Inflammatory macrophage treated with lipopolysaccharide for 1 hour (primary cell): ENCODE data around the gene HLA-DRA.
A peak's percentile ranks its signal among the peaks of the same experiment; 100 is the strongest.
"Not testable (repeated sequence)": the region's sequence is repeated elsewhere in the genome, so short reads cannot be mapped to it uniquely, and the experiment has no call there.

Experiments used
- DNase-seq, 2 donors: peaks; one replicate each; pipeline ENCODE4 v3.0.0-alpha.2; 2020 to 2022

The HLA-DRA gene

DNA sequence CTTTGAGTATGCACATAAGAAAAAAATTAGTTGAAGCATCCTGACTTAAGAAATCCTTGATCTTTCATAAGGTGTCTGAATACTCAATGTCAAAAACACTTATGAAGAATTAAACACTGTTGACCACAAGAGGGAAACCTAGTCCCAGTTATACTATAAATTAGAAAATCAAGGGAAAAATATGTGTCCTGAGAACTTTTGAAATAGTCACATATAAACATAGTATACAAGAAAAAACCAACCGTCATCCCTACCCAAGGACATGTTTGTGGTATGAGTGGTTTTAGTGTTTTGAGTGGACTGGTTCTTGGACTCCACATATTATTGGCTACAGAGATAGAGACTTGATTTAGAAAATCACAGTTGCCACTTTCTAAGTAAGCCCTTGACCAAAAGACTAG is 7.6 kb upstream of the HLA-DRA start:
- peak; percentile 73 to 80 for DNase-seq

DNA sequence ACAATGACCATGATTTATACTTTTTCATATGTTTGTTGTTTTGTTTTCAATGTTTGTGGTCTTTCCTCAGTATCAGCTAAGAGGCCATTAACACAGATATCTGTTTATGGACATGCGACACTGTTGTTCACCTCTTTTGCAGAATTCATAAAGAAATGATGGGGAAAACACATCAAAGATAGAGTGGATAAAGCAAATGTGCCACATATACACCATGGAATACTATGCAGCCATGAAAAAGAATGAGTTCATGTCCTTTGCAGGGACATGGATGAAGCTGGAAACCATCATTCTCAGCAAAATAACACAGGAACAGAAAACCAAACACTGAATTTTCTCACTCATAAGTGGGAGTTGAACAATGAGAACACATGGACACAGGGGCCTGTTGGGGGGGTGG is 5.7 kb upstream of the HLA-DRA start:
- not testable (repeated sequence) for DNase-seq

DNA sequence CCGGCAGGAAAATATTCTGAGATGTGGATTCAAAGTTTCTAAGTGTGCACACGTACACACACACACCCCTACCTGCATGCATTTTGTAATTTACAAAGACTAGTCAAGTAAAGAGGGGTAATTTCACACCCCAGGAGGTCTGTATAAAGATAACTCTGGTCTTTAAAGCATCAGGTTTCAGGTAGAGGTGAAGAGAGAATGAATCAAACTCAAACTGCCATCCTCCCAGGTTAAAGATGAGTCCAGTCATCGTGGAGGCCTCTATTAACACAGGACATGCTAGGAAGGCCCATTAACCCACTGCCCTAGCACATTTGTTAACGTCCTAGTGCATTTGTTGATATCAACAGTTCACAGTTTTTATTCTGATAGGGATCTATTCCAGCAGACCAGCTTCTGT is 3.5 kb upstream of the HLA-DRA start:
- no peak for DNase-seq

DNA sequence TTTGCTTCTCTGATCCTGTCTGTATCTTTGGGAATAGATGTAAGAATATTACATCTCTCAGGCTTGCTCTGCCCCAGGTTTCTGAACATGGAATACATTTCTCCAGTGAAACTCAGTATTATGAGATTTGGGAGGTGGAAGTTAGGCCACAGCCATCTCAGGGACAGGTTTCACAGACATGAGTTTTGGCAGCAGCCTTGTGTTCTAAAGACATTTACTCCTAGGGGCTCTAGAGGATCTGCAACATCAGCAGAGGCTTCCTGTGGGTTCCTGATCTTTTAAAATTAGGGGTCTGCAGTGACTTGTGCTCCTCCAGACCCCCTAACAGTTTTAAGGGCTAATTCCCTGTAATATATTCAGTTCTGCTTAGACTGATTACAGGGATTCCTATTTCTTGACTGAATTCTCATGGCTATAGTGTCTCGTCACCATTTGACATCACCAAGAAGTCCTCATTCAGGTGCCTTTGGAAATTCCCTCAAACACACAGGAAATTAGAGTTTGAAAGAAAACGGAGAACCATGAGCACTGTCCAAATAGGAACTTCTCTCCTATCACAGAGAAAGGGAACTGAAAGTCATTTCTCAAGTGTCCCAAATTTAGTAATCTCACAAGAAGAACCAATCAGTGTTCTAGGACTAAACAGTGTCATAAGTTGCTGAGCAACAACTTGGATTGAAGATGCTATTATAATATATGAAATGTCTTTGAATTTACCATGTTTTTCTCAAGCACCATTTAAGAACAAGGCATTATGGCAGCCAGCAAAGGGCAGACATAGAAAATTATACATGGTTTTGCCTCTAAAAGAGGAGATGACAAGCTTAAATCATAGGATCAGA is 2.5 kb upstream of the HLA-DRA start:
- peak; percentile 97 to 99 for DNase-seq

DNA sequence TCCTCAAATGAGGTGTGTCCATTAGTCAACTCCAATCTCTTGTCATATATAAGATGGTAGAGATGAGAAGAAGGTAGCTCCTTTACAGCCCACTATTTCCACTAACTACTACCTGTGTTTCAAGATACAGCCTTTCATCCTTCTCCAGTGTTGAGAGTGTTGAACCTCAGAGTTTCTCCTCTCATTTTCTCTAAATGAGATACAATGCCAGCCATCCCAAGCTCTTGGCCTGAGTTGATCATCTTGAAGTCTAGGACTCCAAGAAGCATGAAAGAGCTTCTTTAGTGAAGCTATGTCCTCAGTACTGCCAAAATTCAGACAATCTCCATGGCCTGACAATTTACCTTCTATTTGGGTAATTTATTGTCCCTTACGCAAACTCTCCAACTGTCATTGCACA is 548 bp upstream of the HLA-DRA start:
- DNase-seq: no peak

DNA sequence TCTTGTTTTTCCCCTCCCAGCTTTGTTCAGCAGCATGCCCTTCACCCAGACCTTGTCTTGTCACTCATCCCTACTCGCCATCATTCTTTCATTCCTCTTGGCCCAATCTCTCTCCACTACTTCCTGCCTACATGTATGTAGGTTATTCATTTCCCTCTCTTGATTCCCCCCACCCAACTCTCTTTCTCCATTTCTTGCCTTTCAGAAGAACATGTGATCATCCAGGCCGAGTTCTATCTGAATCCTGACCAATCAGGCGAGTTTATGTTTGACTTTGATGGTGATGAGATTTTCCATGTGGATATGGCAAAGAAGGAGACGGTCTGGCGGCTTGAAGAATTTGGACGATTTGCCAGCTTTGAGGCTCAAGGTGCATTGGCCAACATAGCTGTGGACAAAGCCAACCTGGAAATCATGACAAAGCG is 2.6 kb downstream of the HLA-DRA start:
- no peak for DNase-seq

DNA sequence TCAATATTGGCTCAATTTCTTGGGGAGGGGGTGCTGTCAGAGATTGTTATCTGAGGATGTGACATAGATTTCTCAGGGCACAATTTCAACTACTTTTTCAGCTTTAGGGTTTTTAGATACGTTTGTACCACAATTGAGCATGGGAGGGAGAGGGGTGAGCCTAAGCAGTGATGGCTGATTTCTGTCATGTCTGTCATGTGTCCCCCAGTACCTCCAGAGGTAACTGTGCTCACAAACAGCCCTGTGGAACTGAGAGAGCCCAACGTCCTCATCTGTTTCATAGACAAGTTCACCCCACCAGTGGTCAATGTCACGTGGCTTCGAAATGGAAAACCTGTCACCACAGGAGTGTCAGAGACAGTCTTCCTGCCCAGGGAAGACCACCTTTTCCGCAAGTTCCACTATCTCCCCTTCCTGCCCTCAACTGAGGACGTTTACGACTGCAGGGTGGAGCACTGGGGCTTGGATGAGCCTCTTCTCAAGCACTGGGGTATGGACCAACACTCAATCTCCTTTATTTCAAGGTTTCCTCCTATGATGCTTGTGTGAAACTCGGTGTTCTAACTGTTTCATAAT is 3.4 kb downstream of the HLA-DRA start:
- no peak for DNase-seq

DNA sequence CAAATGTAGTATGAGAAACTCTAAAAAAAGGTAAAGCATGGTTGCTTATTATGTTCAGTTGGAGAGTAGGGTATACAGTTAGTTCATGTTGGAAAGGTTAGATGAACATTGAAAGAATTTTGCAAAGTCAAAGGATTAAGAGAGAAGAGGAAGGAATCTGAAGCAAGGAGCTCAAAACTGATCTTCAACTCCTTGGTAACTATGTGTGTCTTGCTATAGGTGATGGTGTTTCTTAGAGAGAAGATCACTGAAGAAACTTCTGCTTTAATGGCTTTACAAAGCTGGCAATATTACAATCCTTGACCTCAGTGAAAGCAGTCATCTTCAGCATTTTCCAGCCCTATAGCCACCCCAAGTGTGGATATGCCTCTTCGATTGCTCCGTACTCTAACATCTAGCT is 4.7 kb downstream of the HLA-DRA start:
- DNase-seq: no peak

DNA sequence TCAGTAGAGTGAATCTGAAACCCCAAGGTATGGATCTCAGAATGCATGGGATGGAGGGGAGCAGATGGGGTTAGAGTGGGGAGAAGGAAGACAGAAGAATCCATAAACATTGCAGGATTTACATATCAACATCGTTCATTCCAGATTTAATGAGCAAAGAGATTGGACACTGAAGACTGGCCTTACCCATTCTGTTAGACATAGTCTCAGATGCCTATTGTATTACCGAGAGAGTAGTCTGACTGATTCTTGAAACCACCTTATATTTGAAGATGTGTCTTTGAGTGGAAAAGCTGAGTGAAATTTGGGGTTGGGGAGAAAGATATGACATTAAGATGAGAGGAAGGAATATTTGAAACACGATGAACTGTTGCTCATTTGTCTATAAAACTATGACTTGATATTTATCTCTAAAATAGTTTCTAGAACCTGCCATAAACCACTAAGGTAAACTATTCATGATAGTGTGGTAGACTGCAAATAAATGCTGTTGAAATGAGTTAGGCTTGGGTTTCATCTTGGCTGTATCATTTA is 5.7 kb downstream of the HLA-DRA start:
- DNase-seq: no peak

DNA sequence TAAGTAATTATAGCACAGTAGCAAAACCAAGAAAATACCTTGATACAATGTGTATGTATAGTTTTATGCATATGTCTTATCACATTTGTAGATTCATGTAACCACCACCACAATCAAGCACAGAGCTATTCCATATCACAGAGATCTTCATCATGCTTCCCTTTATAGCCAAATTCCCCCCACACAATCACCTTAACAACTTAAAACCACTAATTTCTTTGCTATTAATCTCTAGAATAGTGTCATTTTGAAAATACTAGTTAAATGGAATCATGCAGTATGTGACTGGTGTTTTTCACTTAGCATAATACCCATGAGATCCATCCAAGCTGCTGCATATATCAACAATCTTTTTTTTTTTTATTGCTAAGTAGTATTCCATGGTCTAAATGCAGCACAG is 8.2 kb downstream of the HLA-DRA start:
- no peak for DNase-seq

DNA sequence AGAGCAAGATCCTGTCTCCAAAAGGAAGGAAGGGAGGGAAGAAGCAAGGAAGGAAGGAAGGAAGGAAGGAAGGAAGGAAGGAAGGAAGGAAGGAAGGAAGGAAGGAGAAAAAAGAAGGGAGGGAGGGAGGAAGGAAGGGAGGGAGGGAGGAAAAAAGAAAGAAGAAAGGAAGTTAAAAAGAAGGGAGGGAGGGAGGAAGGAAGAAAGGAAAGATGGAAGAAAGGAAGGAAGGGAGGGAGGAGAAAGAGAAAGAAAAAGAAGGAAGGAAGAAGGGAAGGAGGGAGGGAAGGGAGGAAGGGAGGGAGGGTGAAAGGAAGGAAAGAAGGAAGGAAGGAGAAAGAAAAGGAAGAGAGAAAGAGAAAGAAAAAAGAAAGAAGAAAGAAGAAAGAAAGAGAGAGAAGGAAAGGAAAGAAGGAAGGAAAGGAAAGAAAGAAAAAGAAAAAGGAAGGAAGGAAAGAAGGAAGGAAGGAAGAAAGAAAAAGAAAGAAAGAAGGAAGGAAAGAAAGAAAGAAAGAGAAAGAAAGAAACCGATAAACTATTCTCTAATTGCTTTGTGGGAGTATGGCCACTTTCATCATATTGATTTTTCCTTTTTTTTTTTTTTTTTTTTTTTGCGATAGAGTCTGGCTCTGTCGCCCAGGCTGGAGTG is 9.5 kb downstream of the HLA-DRA start:
- DNase-seq: no peak

DNA sequence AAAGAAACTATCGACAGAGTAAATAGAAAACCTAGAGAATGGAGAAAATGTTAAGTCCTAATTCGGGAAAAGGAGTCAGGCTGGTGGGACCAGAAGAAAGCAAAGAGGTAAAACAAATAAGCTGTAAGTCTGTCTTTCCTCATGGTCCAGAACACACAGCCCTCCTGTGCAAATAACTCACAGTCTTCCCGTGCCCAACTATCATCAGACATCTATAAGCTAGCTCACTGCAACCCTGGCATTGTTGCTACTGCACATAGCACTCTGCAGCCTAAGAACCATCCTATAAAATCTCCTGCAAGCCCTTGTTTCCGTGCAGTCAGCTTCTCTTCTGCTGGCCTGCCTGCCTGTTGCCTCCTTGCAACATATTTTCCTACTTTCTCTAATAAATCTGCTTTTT is 17.4 kb downstream of the HLA-DRA start:
- no peak for DNase-seq

DNA sequence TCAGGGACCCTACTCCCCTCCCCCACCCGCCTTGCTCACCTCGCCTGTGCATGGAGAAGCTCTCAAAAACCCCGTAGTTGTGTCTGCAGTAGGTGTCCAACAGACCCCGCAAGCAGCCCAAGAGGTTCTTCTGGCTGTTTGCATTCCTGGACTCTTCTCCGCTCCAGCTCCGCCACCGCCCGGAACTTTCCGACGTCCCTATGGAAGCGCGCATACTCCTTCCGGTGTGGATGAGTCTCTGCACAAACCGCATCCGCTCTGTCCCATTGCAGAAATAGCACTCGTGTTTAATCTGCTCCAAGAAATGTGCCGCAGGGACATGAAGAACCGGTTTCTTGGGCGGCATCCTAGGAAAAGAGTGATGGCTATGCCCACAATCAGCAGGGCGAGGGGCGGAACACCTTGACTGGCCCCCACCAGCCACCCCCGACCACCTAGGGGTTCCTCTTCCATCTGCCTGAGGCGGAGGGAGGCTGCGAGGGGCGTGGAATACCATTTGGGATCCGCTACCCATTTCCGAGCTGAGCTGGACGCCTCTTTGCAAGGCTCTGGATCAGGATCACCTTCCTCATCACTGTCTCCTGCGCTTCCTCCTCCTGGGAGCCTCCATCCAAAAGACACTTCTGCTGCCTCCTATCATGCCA is 20.2 kb downstream of the HLA-DRA start:
- DNase-seq: no peak

DNA sequence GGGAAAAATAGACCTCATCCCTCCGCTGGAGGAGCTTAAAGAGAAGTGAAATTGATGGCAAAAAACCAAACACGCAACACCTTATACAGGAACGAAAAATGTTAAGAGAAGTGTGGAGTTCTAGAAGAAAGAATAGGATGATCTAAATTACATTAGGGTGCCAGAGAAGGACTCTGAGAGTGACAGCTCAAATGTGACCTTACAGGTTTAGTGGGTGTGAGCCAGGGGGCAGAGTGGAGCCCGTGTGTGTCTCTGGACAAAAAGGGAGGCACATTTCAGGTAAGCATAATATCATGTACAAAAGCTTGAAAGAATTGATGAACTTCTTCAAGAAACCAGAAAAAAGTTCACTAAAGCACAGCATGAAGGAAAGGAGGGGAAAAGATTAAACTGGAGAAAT is 20.8 kb downstream of the HLA-DRA start:
- DNase-seq: no peak

DNA sequence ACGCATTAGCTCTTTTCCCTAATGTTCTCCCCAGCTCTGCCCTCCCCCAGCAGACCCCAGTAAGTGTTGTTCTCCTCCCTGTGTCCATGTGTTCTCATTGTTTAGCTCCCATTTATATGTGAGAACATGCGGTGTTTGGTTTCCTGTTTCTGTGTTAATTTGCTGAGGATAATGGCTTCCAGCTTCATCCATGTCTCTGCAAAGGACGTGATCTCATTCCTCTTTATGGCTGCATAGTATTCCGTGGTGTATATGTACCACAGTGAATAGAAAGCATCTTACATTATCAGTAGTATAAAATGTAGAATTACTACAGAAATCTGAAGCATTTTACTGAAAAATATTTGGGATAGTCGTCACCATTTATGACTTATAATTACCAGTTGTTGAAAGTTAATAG is 21.8 kb downstream of the HLA-DRA start:
- DNase-seq: no peak

DNA sequence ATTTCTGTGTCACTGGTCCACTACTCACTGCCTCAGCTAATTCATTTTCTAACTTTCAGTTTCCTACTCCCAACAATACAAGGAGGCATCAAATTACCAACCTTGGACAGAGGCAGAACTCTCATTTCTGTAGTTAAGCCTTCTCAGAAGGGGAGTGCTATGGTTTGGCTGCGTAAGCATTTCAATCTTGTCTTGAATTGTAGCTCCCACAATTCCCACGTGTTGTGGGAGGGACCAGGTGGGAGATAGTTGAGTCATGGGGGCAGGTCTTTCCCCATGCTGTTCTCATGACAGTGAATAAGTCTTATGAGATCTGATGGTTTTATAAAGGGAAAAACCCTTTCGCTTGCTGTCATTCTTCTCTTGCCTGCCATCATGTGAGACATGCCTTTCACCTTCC is 22.9 kb downstream of the HLA-DRA start:
- peak; percentile 54 to 91 for DNase-seq

DNA sequence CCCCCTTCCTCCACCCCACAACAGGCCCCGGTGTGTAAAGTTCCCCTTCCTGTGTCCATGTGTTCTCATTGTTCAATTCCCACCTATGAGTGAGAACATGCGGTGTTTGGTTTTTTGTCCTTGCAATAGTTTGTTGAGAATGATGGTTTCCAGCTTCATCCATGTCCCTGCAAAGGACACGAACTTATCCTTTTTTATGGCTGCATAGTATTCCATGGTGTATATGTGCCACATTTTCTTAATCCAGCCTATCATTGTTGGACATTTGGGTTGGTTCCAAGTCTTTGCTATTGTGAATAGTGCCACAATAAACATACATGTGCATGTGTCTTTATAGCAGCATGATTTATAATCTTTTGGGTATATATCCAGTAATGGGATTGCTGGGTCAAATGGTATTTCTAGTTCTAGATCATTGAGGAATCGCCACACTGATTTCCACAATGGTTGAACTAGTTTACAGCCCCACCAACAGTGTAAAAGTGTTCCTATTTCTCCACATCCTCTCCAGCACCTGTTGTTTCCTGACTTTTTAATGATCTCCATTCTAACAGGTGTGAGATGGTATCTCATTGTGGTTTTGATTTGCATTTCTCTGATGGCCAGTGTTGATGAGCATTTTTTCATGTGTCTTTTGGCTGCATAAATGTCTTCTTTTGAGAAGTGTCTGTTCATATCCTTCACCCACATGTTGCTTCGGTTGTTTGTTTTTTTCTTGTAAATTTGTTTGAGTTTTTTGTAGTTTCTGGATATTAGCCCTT is 28.2 kb downstream of the HLA-DRA start:
- not testable (repeated sequence) for DNase-seq

DNA sequence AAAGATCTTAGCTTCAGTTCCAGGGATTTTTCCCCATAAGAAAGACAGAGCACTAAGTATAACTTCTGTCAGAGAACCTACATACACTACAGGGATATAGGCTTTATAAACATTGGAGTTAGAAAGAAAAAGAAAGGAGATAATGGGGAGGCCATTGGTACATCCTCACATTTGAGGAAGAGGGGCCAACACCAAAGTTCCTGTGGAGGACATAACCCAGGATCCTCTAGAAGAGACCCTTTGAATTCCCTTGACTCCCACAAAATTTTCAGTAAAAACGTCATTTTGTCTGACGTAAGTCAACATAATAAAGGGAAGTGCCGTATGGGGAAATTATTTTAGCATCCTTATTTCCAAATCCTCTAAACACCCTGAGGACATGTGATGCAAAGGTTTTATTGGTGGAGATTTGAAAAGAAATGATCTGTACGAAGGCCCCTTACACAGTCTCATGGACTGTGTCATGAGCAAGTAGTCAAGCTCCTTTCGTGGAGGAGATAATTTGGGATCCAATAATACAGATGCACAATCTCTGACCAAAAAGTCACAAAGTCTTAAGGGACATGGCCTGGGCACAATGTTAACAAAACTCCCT is 33.2 kb downstream of the HLA-DRA start:
- DNase-seq: peak; percentile 89 to 93

DNA sequence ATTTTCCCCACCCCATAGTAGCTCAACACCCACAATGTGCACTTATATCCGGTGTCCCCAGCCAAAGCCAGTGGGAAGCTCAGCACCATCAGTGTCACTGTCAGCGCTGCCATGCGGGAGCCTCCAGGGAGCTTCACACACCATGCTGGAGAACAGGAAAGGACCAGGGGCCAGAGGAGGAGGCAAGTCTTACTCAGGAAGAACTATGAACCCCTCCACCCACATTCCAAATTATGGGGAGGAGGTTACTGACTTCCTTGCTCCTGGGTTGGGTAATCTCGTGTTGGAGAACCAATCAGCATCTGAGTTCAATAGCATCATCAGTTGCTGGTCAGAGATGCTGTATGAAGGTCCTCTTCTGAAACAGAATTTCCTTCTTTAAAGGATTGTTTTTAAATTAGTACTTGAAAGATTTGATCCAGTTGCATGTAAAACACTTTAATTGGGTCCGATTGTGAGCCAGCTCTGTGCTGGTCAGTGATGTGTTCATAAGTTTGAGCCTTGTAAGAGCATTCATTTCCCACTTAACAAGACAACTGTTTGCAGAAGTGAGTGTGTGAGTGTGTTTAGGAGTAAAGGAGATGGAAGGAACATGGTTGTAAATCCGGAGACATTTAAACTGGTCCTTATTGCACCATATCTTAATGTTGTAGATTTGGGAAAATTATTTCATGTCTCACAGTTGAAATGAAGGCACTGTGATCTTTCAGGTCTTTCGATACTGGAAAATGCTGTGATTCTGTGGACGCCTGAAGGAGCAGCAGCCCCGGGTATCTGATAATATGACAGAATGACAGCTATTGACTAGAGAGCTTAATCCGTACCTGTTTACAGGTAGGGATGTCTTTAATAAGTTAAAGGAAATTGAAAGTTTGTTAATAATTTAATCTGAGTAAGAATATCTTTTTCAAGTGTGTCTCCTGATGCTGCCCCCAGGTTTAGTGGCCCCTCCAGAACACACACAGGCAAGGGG is 34.0 kb downstream of the HLA-DRA start:
- peak; percentile 65 to 85 for DNase-seq

DNA sequence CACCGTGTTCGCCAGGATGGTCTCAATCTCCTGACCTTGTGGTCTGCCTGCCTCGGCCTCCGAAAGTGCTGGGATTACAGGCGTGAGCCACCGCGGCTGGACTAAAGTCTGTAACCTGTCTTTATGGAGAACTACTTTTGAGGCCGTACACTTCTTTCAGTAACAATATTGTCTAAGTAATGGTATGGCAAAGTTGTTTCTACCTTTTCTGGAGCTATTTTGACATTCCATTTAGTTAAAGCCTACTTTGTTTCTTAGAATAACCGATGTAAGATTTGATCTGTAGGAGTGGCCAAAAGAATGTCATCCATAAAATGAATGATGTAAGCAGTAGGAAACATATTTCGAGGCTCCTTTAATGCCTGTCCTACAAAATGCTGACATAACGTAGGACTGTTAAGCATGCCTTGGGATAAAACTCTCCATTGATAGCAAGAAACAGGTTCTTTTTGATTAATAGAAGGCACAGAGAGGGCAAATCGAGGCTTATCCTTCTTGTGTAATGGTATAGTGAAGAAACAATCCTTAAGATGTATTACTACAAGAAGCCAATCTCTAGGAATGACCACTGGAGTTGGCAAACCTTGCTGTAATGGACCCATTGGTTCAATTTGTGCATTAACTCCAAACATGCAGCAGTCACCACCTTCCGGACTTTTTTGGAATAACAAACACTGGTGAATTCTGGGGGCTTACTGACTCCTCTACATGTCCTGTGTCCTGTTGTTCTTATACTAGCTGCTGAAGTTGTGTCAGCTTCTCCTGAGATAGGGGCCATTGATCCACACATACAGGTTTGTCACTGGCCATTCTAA is 35.9 kb downstream of the HLA-DRA start:
- DNase-seq: no peak
